RWPE1 (cell line): ENCODE data around the gene SAMD8.
"Not testable (repeated sequence)": the region's sequence is repeated elsewhere in the genome, so short reads cannot be mapped to it uniquely, and the experiment has no call there.

Experiments
- CTCF ChIA-PET: fragments of 350-600 bp; sonication (Branson Sonifier 250); formaldehyde crosslinking; extraction: SDS; loops from one replicate; lab custom pipeline; 2021; lab: Yijun Ruan, JAX
- POLR2A ChIA-PET: fragments of 400-600 bp; formaldehyde crosslinking; extraction: SDS; loops from one replicate; lab custom pipeline; 2020; ENCODE audit warnings: antibody characterized with exemption; ENCODE audit not compliant: low non-redundant PET; lab: Yijun Ruan, JAX
- DNase-seq: peaks from one replicate; pipeline ENCODE4 v3.0.0; 2012; ENCODE audit warnings: low spot score
- H3K27ac ChIP-seq: fragments of 450-650 bp; 2 replicates; pipeline ENCODE4 v1.5.1; 2017
- TF ChIP-seq, protein P1 (sequence below): fragments of 450-650 bp; conservative IDR thresholded peaks from 2 replicates; pipeline ENCODE4 v1.5.1; 2017; ENCODE audit warnings: low read depth, mild to moderate bottlenecking

SAMD8 gene

GRCh38 chr10:75121322-75121721, 9.9 kb downstream of the SAMD8 start:
- POLR2A ChIA-PET = no interaction called here
- CTCF ChIA-PET = interaction anchor here (0.8 to 1.2 kb wide), 2 partner anchors 10 to 114 kb away, joined by 4 to 8 read pairs; partner anchors contain the start of gene COMTD1

GRCh38 chr10:75122505-75122904, 11.0 kb downstream of the SAMD8 start:
- ChIA-PET CTCF (no interaction called here), POLR2A (no interaction called here)
- TF ChIP-seq, protein P1, sequence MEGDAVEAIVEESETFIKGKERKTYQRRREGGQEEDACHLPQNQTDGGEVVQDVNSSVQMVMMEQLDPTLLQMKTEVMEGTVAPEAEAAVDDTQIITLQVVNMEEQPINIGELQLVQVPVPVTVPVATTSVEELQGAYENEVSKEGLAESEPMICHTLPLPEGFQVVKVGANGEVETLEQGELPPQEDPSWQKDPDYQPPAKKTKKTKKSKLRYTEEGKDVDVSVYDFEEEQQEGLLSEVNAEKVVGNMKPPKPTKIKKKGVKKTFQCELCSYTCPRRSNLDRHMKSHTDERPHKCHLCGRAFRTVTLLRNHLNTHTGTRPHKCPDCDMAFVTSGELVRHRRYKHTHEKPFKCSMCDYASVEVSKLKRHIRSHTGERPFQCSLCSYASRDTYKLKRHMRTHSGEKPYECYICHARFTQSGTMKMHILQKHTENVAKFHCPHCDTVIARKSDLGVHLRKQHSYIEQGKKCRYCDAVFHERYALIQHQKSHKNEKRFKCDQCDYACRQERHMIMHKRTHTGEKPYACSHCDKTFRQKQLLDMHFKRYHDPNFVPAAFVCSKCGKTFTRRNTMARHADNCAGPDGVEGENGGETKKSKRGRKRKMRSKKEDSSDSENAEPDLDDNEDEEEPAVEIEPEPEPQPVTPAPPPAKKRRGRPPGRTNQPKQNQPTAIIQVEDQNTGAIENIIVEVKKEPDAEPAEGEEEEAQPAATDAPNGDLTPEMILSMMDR = no peak
- H3K27ac ChIP-seq = no peak overlapping the region
- no peak for DNase-seq

More at GRCh38 chr10:75121322-75121721, 9.9 kb downstream of the SAMD8 start:
- TF ChIP-seq, protein P1 = no peak
- H3K27ac ChIP-seq = no peak overlapping the region
- no peak for DNase-seq

- TF ChIP-seq, protein P1 = no peak
- H3K27ac ChIP-seq = no peak overlapping the region; the same call in 1 of the 2 replicates
- DNase-seq = no peak
- CTCF ChIA-PET = no interaction called here
- POLR2A ChIA-PET = no interaction called here
Observed at GRCh38 chr10:75123088-75123682, 11.7 kb downstream of the SAMD8 start.

DNA sequence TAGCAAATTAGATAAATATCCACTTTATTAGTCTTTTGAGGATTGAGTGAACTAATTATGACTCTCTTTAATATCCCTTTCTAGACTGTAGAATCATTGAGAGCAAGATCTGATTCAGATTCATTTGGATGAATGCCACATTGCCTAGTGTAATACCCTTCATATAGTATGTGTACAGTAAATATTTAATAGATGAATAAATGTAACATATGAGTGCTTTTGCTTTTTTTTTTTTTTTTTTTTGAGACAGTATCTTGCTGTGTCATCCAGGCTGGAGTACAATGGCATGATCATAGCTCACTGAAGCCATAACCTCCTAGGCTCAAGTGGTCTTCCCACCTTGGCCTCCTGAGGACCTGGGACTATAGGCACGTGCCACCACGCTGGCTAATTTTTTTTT, 14.8 kb downstream of the SAMD8 start:
- DNase-seq = no peak
- TF ChIP-seq, protein P1 = no peak
- H3K27ac ChIP-seq = peak overlapping the region; percentile 42; the same call in 1 of the 2 replicates
- CTCF ChIA-PET = interaction anchor here (0.6 kb wide), 1 partner anchor 90 kb away, joined by 3 read pairs; no protein-coding TSS in a partner anchor
- POLR2A ChIA-PET = no interaction called here

DNA sequence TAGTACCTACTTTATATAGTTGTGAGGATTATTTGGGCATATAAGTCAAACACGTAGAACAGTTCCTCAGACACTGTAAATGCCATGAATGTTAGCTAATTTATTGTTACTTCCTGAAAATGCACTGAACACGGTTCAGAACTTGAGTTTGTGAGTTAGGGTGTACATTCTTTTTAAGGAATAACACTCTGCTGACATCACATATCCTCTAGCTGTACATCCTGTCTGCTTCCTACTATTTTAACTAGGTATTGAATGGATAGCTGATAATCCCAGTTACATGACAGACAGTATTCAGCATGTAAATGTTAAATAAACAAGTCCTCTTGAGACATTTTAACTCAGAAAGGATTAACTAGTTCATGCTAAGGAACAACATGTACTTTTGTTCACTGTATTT, 16.0 kb downstream of the SAMD8 start:
- TF ChIP-seq, protein P1 = no peak
- DNase-seq = no peak
- POLR2A ChIA-PET = no interaction called here
- no peak overlapping the region for H3K27ac ChIP-seq
- CTCF ChIA-PET = no interaction called here

DNA sequence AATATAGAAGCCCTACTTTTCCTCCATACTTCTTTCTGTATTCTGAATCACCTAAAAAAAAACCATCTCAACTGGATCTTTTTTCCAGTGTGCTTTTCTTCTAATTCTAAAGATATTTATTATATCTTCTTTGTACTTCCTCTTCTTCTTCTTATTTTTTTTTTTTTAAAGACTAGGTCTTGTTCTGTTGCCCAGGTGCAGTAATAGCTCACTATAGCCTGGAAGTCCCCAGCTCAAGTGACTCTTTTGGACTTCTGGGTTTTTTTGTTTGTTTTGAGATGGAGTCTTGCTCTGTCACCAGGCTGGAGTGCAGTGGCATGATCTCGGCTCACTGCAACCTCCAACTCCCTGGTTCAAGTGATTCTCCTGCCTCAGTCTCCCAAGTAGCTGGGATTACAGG, 17.5 kb downstream of the SAMD8 start:
- DNase-seq, H3K27ac ChIP-seq: not testable (repeated sequence)
- ChIA-PET POLR2A (interaction anchor here (0.7 kb wide), 1 partner anchor 273 kb away, joined by 3 read pairs; the partner anchor contains the start of gene ZNF503), CTCF (interaction anchor here (0.6 kb wide), 1 partner anchor 1355 kb away, joined by 5 read pairs; no protein-coding TSS in a partner anchor)

GRCh38 chr10:75129537-75129936, 18.1 kb downstream of the SAMD8 start:
- ChIA-PET POLR2A (interaction anchor here (0.7 kb wide), 1 partner anchor 272 kb away, joined by 3 read pairs; the partner anchor contains the start of gene ZNF503), CTCF (interaction anchor here (0.6 kb wide), 1 partner anchor 1354 kb away, joined by 5 read pairs; no protein-coding TSS in a partner anchor)
- TF ChIP-seq, protein P1 = no peak

GRCh38 chr10:75133701-75134100, 22.2 kb downstream of the SAMD8 start:
- H3K27ac ChIP-seq, POLR2A ChIA-PET, CTCF ChIA-PET, DNase-seq: not testable (repeated sequence)

More at GRCh38 chr10:75129537-75129936, 18.1 kb downstream of the SAMD8 start:
- DNase-seq = no peak
- no peak overlapping the region for H3K27ac ChIP-seq
